Osteoblast (primary cell): ENCODE measurements around the gene GBP3. TPM values are rescaled to one million over a fixed set of nuclear protein-coding genes. Genes with fewer than 3 reads are reported as not detected.

ENCODE experiments used
- DNase-seq: peaks from one replicate; pipeline ENCODE4 v3.0.0; 2011; ENCODE audit warnings: low spot score, mixed read lengths; ENCODE audit not compliant: insufficient read length; ENCODE audit errors: missing footprints
- H2AFZ ChIP-seq: 2 replicates; pipeline ENCODE4 v1.6.0; 2011; ENCODE audit warnings: mild to moderate bottlenecking, low read length
- H3K27ac ChIP-seq: 2 replicates; pipeline ENCODE4 v1.5.1; 2011; ENCODE audit warnings: mild to moderate bottlenecking, low read depth, low read length, moderate library complexity
- H3K27me3 ChIP-seq: 2 replicates; pipeline ENCODE4 v1.6.0; 2012; ENCODE audit warnings: mild to moderate bottlenecking, control low read depth, inconsistent platforms, low read length, moderate library complexity; ENCODE audit not compliant: insufficient read depth
- H3K36me3 ChIP-seq: 2 replicates; pipeline ENCODE4 v1.5.1; 2011; ENCODE audit warnings: mild to moderate bottlenecking, low read length, control low read depth, moderate library complexity; ENCODE audit not compliant: insufficient read depth
- H3K4me1 ChIP-seq: 2 replicates; pipeline ENCODE4 v1.5.1; 2011; ENCODE audit warnings: mild to moderate bottlenecking, low read length, control low read depth, moderate library complexity; ENCODE audit not compliant: insufficient read depth
- H3K4me2 ChIP-seq: 2 replicates; pipeline ENCODE4 v1.6.0; 2011; ENCODE audit warnings: mild to moderate bottlenecking, low read length; ENCODE audit not compliant: insufficient read depth
- H3K4me3 ChIP-seq: fragments of 200-600 bp; sonication (generic); 3 replicates; pipeline ENCODE4 v1.5.1; 2012; ENCODE audit warnings: mild to moderate bottlenecking, low read length, inconsistent platforms; ENCODE audit not compliant: insufficient read depth
- H3K79me2 ChIP-seq: 2 replicates; pipeline ENCODE4 v1.6.0; 2012; ENCODE audit warnings: mild to moderate bottlenecking, low read length, control low read depth, inconsistent platforms; ENCODE audit not compliant: insufficient read depth
- H3K9me3 ChIP-seq: 2 replicates; pipeline ENCODE4 v1.5.1; 2011; ENCODE audit warnings: low read depth, low read length, control low read depth
- H4K20me1 ChIP-seq: 2 replicates; pipeline ENCODE4 v1.6.0; 2012; ENCODE audit warnings: mild to moderate bottlenecking, low read length, control low read depth; ENCODE audit not compliant: insufficient read depth
- total RNA-seq: library from RNA; depleted of rRNA; stranded (reverse); fragments of >200 nt; gene quantifications from 2 replicates; pipeline ENCODE4 v1.2.3, GENCODE V29; 2012
- TF ChIP-seq, protein P1 (sequence below): IDR thresholded peaks from 2 replicates; pipeline ENCODE4 v1.5.1; 2011; ENCODE audit warnings: mild to moderate bottlenecking, low read depth, low read length, moderate library complexity; ENCODE audit errors: extremely low read depth

Gene GBP3
- total RNA-seq, 1 donor = 39.1 TPM

DNA sequence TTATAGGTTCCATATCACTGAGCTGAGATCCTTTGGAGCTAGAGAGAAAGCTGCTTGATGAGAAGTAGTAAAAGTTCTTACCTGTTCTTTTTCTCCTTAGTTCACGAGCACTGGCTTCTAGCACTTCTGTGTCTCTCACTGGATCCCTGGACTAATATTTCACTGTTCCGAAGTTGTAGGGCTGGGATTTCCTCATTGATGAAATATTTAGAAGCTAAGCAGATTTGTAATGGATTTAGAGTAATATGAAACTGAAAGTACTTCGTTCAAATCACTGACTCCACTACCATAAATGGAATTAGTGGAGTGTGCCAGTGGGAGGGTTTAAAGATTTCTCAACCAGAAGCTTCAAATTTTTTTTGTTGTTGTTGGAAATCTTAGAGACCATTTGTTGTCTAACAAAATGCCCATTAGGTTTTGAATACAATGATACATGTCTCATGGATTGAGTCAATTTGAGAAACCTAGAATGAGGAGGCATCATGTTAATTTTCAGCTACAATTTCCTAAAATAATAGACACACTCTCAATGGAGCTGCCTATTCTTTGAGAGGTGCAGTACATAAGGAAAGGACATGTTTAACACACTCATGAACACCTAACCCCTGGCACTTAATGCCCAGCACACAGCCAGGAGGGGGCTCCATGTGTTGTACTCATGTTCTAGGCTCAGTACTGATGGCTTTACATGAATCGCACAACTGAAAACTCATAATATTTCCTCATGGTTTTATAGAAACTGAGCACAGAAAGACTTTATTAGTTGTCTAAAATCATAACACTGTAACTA, 42.6 kb upstream of the GBP3 start, which contains the start of gene GBP1:
Gene GBP1, minus strand, starts transcription at position 130 of the 790 bp plus-strand sequence. CDS start 1,974 bp downstream, outside the sequence.
- peak within 1 kb of the TSS; percentile 89 for H3K4me2 ChIP-seq
- peaks cover 16% of the 10 kb centered on the region for H3K79me2 ChIP-seq
- no peaks in the 10 kb centered on the region for H3K36me3 ChIP-seq
- H3K9me3 ChIP-seq = no peaks in the 10 kb centered on the region
- H2AFZ ChIP-seq = peak within 1 kb of the TSS; percentile 92
- peak within 1 kb of the TSS; percentile 73 for H3K4me3 ChIP-seq
- TF ChIP-seq, protein P1, sequence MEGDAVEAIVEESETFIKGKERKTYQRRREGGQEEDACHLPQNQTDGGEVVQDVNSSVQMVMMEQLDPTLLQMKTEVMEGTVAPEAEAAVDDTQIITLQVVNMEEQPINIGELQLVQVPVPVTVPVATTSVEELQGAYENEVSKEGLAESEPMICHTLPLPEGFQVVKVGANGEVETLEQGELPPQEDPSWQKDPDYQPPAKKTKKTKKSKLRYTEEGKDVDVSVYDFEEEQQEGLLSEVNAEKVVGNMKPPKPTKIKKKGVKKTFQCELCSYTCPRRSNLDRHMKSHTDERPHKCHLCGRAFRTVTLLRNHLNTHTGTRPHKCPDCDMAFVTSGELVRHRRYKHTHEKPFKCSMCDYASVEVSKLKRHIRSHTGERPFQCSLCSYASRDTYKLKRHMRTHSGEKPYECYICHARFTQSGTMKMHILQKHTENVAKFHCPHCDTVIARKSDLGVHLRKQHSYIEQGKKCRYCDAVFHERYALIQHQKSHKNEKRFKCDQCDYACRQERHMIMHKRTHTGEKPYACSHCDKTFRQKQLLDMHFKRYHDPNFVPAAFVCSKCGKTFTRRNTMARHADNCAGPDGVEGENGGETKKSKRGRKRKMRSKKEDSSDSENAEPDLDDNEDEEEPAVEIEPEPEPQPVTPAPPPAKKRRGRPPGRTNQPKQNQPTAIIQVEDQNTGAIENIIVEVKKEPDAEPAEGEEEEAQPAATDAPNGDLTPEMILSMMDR = no peak
- no peak for DNase-seq
- peak within 1 kb of the TSS; percentile 65 for H3K27ac ChIP-seq
- H4K20me1 ChIP-seq = no peaks in the 10 kb centered on the region
- no peaks in the 10 kb centered on the region for H3K27me3 ChIP-seq
- H3K4me1 ChIP-seq = peaks cover 15% of the 10 kb centered on the region

DNA sequence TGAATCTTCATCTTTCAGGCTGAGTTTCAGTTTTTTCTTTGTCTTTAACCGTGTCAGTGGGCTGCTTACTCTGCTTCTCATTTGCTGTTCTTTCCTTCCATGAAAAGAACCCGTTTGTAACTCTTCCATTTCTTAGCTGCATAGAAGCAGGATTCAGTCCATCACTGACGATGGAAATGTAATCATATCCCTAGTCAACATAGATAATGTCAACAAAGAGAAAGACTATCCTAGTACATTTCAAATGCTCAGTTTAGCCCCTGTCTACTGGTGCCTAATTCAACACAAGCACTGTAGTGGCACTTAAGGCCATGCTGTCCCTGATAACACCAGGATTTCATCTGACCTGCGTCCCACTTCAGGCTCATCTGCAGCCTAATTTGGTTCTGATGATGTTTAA, 42.0 kb upstream of the GBP3 start:
- H3K79me2 ChIP-seq = peaks cover 16% of the 10 kb centered on the region
- H3K36me3 ChIP-seq = no peaks in the 10 kb centered on the region
- H3K27ac ChIP-seq = peak overlapping the region; percentile 65
- DNase-seq = no peak
- H3K4me3 ChIP-seq = peak overlapping the region; percentile 73
- H2AFZ ChIP-seq = peak overlapping the region; percentile 92
- no peaks in the 10 kb centered on the region for H3K27me3 ChIP-seq
- no peaks in the 10 kb centered on the region for H3K9me3 ChIP-seq
- H3K4me1 ChIP-seq = peaks cover 15% of the 10 kb centered on the region
- no peaks in the 10 kb centered on the region for H4K20me1 ChIP-seq
- H3K4me2 ChIP-seq = peak overlapping the region; percentile 89
- TF ChIP-seq, protein P1 = no peak

DNA sequence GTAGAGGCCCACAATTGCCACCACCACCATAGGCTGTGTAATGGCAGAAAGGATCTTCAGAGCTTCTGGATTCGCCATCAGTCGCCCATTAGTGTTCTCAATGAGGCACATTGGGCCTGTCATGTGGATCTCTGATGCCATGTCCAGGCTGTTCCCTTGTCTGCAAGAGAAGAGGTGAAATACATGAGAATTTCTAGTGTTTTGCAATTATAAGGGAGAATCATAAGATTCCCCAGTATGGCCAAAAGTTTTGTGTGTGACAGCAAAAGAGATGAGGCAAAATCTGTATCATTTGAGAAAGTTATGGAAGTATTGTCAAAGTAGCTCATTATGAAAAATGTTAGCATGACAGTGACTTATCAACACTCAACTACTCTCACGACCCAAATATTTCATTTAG, 40.4 kb upstream of the GBP3 start:
- no peaks in the 10 kb centered on the region for H3K9me3 ChIP-seq
- peak overlapping the region; percentile 89 for H3K4me2 ChIP-seq
- H3K4me1 ChIP-seq = peaks cover 11% of the 10 kb centered on the region
- H3K27me3 ChIP-seq = no peaks in the 10 kb centered on the region
- no peak overlapping the region for H3K4me3 ChIP-seq
- no peak for DNase-seq
- no peak overlapping the region for H3K27ac ChIP-seq
- H3K36me3 ChIP-seq = peaks cover 14% of the 10 kb centered on the region
- no peak overlapping the region for H2AFZ ChIP-seq
- peaks cover 16% of the 10 kb centered on the region for H3K79me2 ChIP-seq
- H4K20me1 ChIP-seq = no peaks in the 10 kb centered on the region
- TF ChIP-seq, protein P1 = no peak

DNA sequence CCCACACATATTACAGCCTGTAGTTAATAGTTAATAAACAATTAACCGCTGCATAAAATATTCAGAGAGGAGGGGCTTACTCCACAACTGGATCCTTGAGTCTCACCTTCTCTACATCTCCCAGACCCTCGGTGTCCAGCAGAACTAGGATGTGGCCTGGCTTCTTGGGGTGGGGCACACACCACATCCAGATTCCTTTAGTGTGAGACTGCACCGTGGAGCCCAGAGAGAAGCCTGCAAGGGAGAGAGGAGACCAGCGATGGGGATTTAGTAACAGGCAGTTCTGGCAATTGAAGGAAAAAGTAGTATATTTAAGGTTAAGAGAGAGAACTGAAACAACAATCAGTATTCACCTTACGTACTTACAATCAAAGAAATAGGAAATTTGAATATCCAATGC, 37.4 kb upstream of the GBP3 start:
- Histone ChIP-seq H3K79me2 (peaks cover 16% of the 10 kb centered on the region), H3K27ac (no peak overlapping the region), H2AFZ (no peak overlapping the region), H3K36me3 (peaks cover 41% of the 10 kb centered on the region), H3K4me1 (peaks cover 7% of the 10 kb centered on the region), H3K4me3 (no peak overlapping the region), H3K27me3 (no peaks in the 10 kb centered on the region), H3K4me2 (no peak overlapping the region), H4K20me1 (no peaks in the 10 kb centered on the region), H3K9me3 (no peaks in the 10 kb centered on the region)
- TF ChIP-seq, protein P1 = no peak
- DNase-seq = no peak
